WTC11 (cell line): ENCODE measurements around the gene CAB39L. TPM values are rescaled to one million over a fixed set of nuclear protein-coding genes. Genes with fewer than 3 reads are reported as not detected.

Experiments
- ATAC-seq: fragments of 200-7000 bp; cut with Tn5 transposase; 2 replicates; pipeline ENCODE4 v1.10.0; 2021; ENCODE audit warnings: mild to moderate bottlenecking, moderate library complexity
- CTCF ChIA-PET: fragments of 300-600 bp; sonication (Branson Sonifier 250); formaldehyde crosslinking; loops from one replicate; lab custom pipeline; 2021; ENCODE audit warnings: antibody characterized with exemption; lab: Charles Lee
- POLR2A ChIA-PET: fragments of 350-600 bp; sonication (Branson Sonifier 250); formaldehyde crosslinking; loops from one replicate; lab custom pipeline; 2021; ENCODE audit warnings: antibody characterized with exemption; lab: Charles Lee
- DNase-seq: peaks from one replicate; pipeline ENCODE4 v3.0.0; 2021; ENCODE audit warnings: low spot score
- H3K27ac Mint-ChIP-seq: 2 replicates; pipeline ENCODE4 v1.8.0; 2021; ENCODE audit warnings: mixed read lengths
- H3K27me3 Mint-ChIP-seq: 2 replicates; pipeline ENCODE4 v1.8.0; 2021; ENCODE audit warnings: low read depth, mild to moderate bottlenecking, moderate library complexity, mixed read lengths
- H3K36me3 Mint-ChIP-seq: 2 replicates; pipeline ENCODE4 v1.8.0; 2021; ENCODE audit warnings: mixed read lengths
- H3K4me1 Mint-ChIP-seq: 2 replicates; pipeline ENCODE4 v1.8.0; 2022; ENCODE audit warnings: mixed read lengths
- H3K4me3 Mint-ChIP-seq: 2 replicates; pipeline ENCODE4 v1.8.0; 2021; ENCODE audit warnings: mild to moderate bottlenecking, moderate library complexity, mixed read lengths
- H3K9me3 Mint-ChIP-seq: 2 replicates; pipeline ENCODE4 v1.8.0; 2021; ENCODE audit warnings: mixed read lengths
- CBFB ChIP-seq: sonication (generic); formaldehyde crosslinking; IDR thresholded peaks from 2 replicates; pipeline ENCODE4 v1.8.1; 2022; ENCODE audit warnings: mild to moderate bottlenecking, low read depth, missing genetic modification reagents
- ERG ChIP-seq: fragments of 250-450 bp; sonication (Bioruptor Pico); IDR thresholded peaks from 2 replicates; pipeline ENCODE4 v1.8.0; 2021; ENCODE audit warnings: mild to moderate bottlenecking
- HMGA2 ChIP-seq: fragments of 250-450 bp; sonication (Bioruptor Pico); IDR thresholded peaks from 2 replicates; pipeline ENCODE4 v1.4.0; 2021; ENCODE audit warnings: mild to moderate bottlenecking, moderate library complexity
- JAZF1 ChIP-seq: fragments of 250-450 bp; sonication (Bioruptor Pico); IDR thresholded peaks from 2 replicates; pipeline ENCODE4 v1.9.0; 2021; ENCODE audit warnings: moderate library complexity, mild to moderate bottlenecking, inconsistent platforms
- JUN ChIP-seq: sonication (generic); formaldehyde crosslinking; IDR thresholded peaks from 2 replicates; pipeline ENCODE4 v1.8.0; 2023; ENCODE audit warnings: mild to moderate bottlenecking, missing genetic modification reagents
- KAT7 ChIP-seq: sonication (generic); formaldehyde crosslinking; IDR thresholded peaks from 2 replicates; pipeline ENCODE4 v1.8.1; 2023; ENCODE audit warnings: missing genetic modification reagents, mild to moderate bottlenecking, borderline replicate concordance
- NFE2L1 ChIP-seq: sonication (generic); formaldehyde crosslinking; IDR thresholded peaks from 2 replicates; pipeline ENCODE4 v1.8.1; 2023; ENCODE audit warnings: missing genetic modification reagents
- NR1H2 ChIP-seq: sonication (generic); formaldehyde crosslinking; IDR thresholded peaks from 2 replicates; pipeline ENCODE4 v1.9.0; 2021; ENCODE audit warnings: mild to moderate bottlenecking, moderate library complexity, missing genetic modification reagents
- NR3C1 ChIP-seq: sonication (generic); formaldehyde crosslinking; conservative IDR thresholded peaks from 2 replicates; pipeline ENCODE4 v1.8.1; 2023; ENCODE audit warnings: low read depth, mild to moderate bottlenecking, missing genetic modification reagents
- OVOL2 ChIP-seq: fragments of 250-450 bp; sonication (Bioruptor Pico); IDR thresholded peaks from 2 replicates; pipeline ENCODE4 v1.9.0; 2021; ENCODE audit warnings: mild to moderate bottlenecking, borderline replicate concordance
- SOX15 ChIP-seq: fragments of 250-450 bp; sonication (Bioruptor Pico); IDR thresholded peaks from 2 replicates; pipeline ENCODE4 v1.9.0; 2021; ENCODE audit warnings: mild to moderate bottlenecking
- SP1 ChIP-seq: sonication (generic); formaldehyde crosslinking; conservative IDR thresholded peaks from 2 replicates; pipeline ENCODE4 v1.8.1; 2022; ENCODE audit warnings: missing genetic modification reagents
- STAT6 ChIP-seq: sonication (generic); formaldehyde crosslinking; conservative IDR thresholded peaks from 2 replicates; pipeline ENCODE4 v1.8.1; 2023; ENCODE audit warnings: mild to moderate bottlenecking, low read depth, missing genetic modification reagents, moderate library complexity
- TEAD4 ChIP-seq: sonication (generic); formaldehyde crosslinking; IDR thresholded peaks from 2 replicates; pipeline ENCODE4 v1.8.0; 2022; ENCODE audit warnings: mild to moderate bottlenecking, missing genetic modification reagents
- ZNF138 ChIP-seq: sonication (generic); formaldehyde crosslinking; conservative IDR thresholded peaks from 2 replicates; pipeline ENCODE4 v1.8.1; 2022; ENCODE audit warnings: mild to moderate bottlenecking, moderate library complexity, missing genetic modification reagents
- ZNF396 ChIP-seq: fragments of 250-450 bp; sonication (Bioruptor Pico); IDR thresholded peaks from 2 replicates; pipeline ENCODE4 v1.8.0; 2021; ENCODE audit warnings: mild to moderate bottlenecking, moderate library complexity, borderline replicate concordance
- total RNA-seq: library from RNA; stranded (reverse); gene quantifications from 3 replicates; pipeline ENCODE4 v1.2.3, GENCODE V29; 2021
- TF ChIP-seq, protein P1 (sequence below): sonication (generic); formaldehyde crosslinking; IDR thresholded peaks from 2 replicates; pipeline ENCODE4 v1.8.1; 2022; ENCODE audit warnings: mild to moderate bottlenecking, moderate library complexity, missing genetic modification reagents
- TF ChIP-seq, protein P2 (sequence below): fragments of 250-450 bp; sonication (Bioruptor Pico); IDR thresholded peaks from 2 replicates; pipeline ENCODE4 v1.9.0; 2021; ENCODE audit warnings: mild to moderate bottlenecking
- TF ChIP-seq, protein P3 (sequence below): sonication (generic); formaldehyde crosslinking; IDR thresholded peaks from 2 replicates; pipeline ENCODE4 v1.8.1; 2023; ENCODE audit warnings: mild to moderate bottlenecking, missing genetic modification reagents, borderline replicate concordance
- TF ChIP-seq, protein P4 (sequence below): sonication (generic); formaldehyde crosslinking; IDR thresholded peaks from 2 replicates; pipeline ENCODE4 v1.8.1; 2022; ENCODE audit warnings: mild to moderate bottlenecking, missing genetic modification reagents, moderate library complexity, borderline replicate concordance

Gene CAB39L
- total RNA-seq, 1 experiment from 2014 or later: 3.3 TPM

DNA sequence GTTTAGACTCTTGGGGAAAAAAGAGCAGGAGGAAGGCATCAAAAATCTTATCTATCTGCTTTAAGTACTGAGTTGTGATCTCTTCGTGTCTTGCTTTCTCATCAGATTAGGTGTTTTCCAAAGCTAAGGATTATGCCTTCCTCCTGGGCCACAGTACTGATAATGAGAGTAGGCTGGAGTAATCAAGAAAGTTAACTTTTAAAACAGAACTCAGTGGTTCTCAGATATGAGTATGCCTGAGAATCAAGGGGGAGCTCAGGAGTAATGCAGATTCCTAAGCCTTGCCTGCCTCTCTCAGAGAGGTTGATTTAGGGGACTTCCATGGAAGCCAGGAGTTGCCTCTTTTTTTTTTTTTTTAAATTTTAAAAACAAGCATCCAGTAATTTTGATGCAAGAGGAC, 172.6 kb downstream of the CAB39L start:
- POLR2A ChIA-PET: no interaction called here
- DNase-seq (no peak), ATAC-seq (no peak)
- CTCF ChIA-PET: interaction anchor here (0.7 to 3.0 kb wide), 2 partner anchors 9 to 386 kb away, joined by 3 to 22 read pairs; no protein-coding TSS in a partner anchor
- TF ChIP-seq KAT7 (CRISPR knock-in tag) (no peak), SOX15 (CRISPR knock-in tag) (no peak), NR1H2 (CRISPR knock-in tag) (no peak), HMGA2 (no peak), OVOL2 (no peak), ERG (CRISPR knock-in tag) (no peak), CBFB (CRISPR knock-in tag) (no peak), JUN (CRISPR knock-in tag) (no peak), TEAD4 (CRISPR knock-in tag) (no peak), SP1 (no peak), ZNF138 (CRISPR knock-in tag) (no peak), STAT6 (no peak), ZNF396 (CRISPR knock-in tag) (no peak), JAZF1 (CRISPR knock-in tag) (no peak), NR3C1 (CRISPR knock-in tag) (no peak), NFE2L1 (CRISPR knock-in tag) (no peak)
- TF ChIP-seq, protein P1, sequence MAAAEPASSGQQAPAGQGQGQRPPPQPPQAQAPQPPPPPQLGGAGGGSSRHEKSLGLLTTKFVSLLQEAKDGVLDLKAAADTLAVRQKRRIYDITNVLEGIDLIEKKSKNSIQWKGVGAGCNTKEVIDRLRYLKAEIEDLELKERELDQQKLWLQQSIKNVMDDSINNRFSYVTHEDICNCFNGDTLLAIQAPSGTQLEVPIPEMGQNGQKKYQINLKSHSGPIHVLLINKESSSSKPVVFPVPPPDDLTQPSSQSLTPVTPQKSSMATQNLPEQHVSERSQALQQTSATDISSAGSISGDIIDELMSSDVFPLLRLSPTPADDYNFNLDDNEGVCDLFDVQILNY (CRISPR knock-in tag): no peak
- TF ChIP-seq, protein P2, sequence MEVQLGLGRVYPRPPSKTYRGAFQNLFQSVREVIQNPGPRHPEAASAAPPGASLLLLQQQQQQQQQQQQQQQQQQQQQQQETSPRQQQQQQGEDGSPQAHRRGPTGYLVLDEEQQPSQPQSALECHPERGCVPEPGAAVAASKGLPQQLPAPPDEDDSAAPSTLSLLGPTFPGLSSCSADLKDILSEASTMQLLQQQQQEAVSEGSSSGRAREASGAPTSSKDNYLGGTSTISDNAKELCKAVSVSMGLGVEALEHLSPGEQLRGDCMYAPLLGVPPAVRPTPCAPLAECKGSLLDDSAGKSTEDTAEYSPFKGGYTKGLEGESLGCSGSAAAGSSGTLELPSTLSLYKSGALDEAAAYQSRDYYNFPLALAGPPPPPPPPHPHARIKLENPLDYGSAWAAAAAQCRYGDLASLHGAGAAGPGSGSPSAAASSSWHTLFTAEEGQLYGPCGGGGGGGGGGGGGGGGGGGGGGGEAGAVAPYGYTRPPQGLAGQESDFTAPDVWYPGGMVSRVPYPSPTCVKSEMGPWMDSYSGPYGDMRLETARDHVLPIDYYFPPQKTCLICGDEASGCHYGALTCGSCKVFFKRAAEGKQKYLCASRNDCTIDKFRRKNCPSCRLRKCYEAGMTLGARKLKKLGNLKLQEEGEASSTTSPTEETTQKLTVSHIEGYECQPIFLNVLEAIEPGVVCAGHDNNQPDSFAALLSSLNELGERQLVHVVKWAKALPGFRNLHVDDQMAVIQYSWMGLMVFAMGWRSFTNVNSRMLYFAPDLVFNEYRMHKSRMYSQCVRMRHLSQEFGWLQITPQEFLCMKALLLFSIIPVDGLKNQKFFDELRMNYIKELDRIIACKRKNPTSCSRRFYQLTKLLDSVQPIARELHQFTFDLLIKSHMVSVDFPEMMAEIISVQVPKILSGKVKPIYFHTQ (CRISPR knock-in tag): no peak
- TF ChIP-seq, protein P3, sequence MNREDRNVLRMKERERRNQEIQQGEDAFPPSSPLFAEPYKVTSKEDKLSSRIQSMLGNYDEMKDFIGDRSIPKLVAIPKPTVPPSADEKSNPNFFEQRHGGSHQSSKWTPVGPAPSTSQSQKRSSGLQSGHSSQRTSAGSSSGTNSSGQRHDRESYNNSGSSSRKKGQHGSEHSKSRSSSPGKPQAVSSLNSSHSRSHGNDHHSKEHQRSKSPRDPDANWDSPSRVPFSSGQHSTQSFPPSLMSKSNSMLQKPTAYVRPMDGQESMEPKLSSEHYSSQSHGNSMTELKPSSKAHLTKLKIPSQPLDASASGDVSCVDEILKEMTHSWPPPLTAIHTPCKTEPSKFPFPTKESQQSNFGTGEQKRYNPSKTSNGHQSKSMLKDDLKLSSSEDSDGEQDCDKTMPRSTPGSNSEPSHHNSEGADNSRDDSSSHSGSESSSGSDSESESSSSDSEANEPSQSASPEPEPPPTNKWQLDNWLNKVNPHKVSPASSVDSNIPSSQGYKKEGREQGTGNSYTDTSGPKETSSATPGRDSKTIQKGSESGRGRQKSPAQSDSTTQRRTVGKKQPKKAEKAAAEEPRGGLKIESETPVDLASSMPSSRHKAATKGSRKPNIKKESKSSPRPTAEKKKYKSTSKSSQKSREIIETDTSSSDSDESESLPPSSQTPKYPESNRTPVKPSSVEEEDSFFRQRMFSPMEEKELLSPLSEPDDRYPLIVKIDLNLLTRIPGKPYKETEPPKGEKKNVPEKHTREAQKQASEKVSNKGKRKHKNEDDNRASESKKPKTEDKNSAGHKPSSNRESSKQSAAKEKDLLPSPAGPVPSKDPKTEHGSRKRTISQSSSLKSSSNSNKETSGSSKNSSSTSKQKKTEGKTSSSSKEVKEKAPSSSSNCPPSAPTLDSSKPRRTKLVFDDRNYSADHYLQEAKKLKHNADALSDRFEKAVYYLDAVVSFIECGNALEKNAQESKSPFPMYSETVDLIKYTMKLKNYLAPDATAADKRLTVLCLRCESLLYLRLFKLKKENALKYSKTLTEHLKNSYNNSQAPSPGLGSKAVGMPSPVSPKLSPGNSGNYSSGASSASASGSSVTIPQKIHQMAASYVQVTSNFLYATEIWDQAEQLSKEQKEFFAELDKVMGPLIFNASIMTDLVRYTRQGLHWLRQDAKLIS (CRISPR knock-in tag): no peak
- TF ChIP-seq, protein P4, sequence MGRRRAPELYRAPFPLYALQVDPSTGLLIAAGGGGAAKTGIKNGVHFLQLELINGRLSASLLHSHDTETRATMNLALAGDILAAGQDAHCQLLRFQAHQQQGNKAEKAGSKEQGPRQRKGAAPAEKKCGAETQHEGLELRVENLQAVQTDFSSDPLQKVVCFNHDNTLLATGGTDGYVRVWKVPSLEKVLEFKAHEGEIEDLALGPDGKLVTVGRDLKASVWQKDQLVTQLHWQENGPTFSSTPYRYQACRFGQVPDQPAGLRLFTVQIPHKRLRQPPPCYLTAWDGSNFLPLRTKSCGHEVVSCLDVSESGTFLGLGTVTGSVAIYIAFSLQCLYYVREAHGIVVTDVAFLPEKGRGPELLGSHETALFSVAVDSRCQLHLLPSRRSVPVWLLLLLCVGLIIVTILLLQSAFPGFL: no peak
- Mint-ChIP-seq H3K9me3 (no peaks in the 10 kb centered on the region), H3K36me3 (no peaks in the 10 kb centered on the region), H3K27ac (no peak overlapping the region), H3K4me3 (no peak overlapping the region), H3K4me1 (no peaks in the 10 kb centered on the region), H3K27me3 (no peaks in the 10 kb centered on the region)
